Epithelial cell of esophagus (primary cell): Measurements from ENCODE around the gene SLC35A5.
A peak's percentile ranks its signal among the peaks of the same experiment; 100 is the strongest.
"Not testable (repeated sequence)": the region's sequence is repeated elsewhere in the genome, so short reads cannot be mapped to it uniquely, and the experiment has no call there.

Source experiments
- DNase-seq: peaks from one replicate; pipeline ENCODE4 v3.0.0; 2010; ENCODE audit warnings: low read depth
- H3K4me3 ChIP-seq: 2 replicates; pipeline ENCODE4 v1.5.1; 2011; ENCODE audit warnings: mild to moderate bottlenecking, low read length, control low read depth
- TF ChIP-seq, protein P1 (sequence below): IDR thresholded peaks from 2 replicates; pipeline ENCODE4 v1.5.1; 2011; ENCODE audit warnings: low read depth, mild to moderate bottlenecking, low read length, control low read depth, inconsistent platforms; ENCODE audit not compliant: insufficient read depth; ENCODE audit errors: missing control alignments

Gene SLC35A5

DNA sequence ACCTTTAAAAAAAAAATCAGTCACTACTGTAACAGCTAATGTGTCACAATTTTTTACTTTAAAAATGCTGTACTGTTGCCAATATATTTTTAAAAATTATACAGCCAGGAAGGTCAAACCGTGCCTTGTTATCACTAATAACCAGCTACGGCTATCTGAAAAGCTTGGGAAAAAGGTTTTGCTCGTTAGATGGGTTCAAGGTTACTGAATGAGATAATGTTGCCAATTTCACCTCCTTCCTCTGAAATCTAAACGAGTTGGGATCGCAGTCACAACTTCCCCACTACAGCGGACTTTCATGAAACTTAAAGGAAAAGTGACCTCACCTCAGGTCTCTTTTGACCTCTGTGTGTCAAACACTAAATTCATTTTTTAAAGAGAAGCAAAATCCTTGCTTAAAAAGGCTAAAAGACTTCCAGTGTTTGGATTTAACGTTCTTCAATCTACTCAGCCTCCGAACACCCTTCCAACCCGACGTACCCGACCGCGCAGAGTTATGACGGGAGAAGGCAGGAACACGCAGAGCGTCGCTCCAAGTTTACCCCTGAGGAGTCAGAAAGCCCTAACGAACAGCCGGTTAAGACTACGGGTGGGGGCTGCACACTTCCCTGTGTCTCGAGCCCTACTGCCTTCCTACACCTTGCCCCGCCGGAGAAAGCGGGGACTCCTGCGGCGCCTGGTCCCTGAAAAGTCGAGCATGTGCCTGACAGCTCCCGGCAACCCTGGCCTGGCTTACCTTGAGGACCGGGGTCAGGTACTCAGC lies 943 bp upstream of the SLC35A5 start:
- DNase-seq: peak; percentile 92
- H3K4me3 ChIP-seq: peak overlapping the region; percentile 97

DNA sequence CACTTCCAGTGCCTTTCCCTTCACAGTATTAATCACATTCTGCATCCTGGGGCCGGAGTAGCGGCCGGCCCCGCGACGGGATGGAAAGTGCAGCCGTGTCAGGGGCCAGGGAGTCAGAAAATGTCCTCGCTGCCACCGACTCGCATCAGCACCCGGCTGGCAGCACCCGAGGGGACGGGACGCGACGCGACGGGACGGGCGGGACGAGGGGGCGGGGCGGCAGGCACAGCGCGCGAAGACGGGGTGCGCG lies 436 bp upstream of the SLC35A5 start:
- TF ChIP-seq, protein P1, sequence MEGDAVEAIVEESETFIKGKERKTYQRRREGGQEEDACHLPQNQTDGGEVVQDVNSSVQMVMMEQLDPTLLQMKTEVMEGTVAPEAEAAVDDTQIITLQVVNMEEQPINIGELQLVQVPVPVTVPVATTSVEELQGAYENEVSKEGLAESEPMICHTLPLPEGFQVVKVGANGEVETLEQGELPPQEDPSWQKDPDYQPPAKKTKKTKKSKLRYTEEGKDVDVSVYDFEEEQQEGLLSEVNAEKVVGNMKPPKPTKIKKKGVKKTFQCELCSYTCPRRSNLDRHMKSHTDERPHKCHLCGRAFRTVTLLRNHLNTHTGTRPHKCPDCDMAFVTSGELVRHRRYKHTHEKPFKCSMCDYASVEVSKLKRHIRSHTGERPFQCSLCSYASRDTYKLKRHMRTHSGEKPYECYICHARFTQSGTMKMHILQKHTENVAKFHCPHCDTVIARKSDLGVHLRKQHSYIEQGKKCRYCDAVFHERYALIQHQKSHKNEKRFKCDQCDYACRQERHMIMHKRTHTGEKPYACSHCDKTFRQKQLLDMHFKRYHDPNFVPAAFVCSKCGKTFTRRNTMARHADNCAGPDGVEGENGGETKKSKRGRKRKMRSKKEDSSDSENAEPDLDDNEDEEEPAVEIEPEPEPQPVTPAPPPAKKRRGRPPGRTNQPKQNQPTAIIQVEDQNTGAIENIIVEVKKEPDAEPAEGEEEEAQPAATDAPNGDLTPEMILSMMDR: no peak
- DNase-seq: no peak
- peak overlapping the region; percentile 97 for H3K4me3 ChIP-seq

More for the DNA sequence above, 943 bp upstream of the SLC35A5 start:
- TF ChIP-seq, protein P1: no peak

DNA sequence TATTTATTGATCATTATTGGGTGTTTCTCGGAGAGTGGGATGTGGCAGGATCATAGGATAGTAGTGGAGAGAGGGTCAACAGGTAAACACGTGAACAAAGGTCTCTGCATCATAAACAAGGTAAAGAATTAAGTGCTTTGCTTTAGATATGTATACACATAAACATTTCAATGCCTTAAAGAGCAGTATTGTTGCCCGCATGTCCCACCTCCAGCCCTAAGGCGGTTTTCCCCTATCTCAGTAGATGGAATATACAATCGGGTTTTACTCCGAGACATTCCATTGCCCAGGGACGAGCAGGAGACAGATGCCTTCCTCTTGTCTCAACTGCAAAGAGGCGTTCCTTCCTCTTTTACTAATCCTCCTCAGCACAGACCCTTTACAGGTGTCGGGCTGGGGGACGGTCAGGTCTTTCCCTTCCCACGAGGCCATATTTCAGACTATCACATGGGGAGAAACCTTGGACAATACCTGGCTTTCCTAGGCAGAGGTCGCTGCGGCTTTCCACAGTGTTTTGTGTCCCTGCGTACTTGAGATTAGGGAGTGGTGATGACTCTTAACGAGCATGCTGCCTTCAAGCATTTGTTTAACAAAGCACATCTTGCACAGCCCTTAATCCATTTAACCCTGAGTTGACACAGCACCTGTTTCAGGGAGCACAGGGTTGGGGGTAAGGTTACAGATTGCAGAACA lies 2.5 kb downstream of the SLC35A5 start:
- H3K4me3 ChIP-seq: not testable (repeated sequence)
- DNase-seq: peak; percentile 23

DNA sequence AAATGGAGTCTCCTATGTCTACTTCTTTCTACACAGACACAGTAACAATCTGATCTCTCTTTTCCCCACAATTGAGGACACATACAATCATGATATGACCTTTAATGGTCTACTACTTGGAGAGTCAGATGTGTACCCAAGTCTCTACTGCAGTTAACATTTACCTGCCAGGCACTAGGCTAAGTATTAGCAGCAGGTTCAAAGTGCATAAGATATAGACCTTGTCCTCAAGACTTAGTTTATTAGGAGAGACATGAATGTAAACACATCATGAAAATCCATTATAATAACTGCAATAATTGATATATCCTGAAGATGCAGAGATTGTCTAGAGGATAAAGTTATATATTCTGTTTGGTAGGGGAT lies 3.1 kb downstream of the SLC35A5 start:
- TF ChIP-seq, protein P1: no peak
- H3K4me3 ChIP-seq: no peak overlapping the region
- no peak for DNase-seq

DNA sequence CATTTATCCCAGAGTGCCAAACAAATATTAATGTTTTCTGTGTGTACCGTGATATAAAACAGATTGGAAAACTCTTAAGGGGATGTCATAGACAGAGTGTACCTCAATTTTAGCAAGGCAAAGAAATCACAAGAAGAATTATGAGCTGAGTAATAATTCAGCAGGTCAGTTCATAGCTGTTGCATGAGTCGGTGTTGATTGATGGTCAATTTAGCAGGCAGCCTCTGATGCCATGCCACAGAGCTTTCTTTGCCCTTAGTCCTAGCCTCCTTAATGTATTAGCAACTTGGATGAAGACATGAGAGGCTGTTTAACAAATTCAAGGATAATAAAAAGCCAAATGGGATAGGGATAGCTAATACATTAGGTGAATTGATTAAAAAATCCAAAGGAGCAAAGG lies 6.8 kb downstream of the SLC35A5 start:
- H3K4me3 ChIP-seq: no peak overlapping the region
- DNase-seq: peak; percentile 72
- TF ChIP-seq, protein P1: no peak

DNA sequence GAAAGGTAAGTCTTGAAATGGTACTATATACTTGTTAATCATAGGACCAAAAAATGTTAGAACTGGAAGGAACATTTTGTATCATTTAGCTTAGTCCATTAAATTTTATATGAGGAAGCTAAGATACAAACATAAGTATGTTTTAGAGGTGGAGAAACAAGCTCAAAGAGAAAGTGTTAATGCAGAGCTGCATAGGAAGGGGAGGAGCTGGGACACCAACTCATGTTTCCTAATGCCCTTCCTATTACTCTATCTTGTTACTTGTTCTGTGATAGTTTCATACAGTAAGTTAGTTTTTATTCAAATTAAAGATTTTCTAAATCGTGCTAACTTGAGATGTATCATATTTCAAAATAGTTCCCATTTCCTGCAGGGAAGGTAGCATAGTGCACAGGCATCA lies 7.4 kb downstream of the SLC35A5 start:
- TF ChIP-seq, protein P1: no peak
- DNase-seq: no peak
- H3K4me3 ChIP-seq: no peak overlapping the region

DNA sequence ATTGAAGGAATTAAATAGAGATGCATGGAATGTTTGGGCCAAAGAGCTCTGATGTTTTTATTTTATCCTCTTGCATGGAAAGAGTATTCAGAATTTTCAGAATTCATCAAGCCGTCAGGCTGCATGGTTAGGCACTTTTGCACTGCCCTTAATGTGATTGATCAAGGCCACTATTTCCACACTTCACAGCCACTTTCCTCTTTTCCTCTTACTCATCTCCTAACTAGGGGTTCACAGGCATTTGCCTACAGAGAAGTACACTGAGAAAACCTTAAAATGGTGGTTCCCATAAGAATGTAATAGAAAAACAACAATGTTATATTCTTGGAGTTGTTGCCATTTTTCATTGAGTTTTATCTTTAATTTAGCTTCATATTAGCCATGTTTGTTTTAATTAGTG lies 10.9 kb downstream of the SLC35A5 start:
- no peak for DNase-seq
- no peak overlapping the region for H3K4me3 ChIP-seq
- TF ChIP-seq, protein P1: no peak
